Measurements from ENCODE around the gene PAQR5. TPM values are rescaled to one million over a fixed set of nuclear protein-coding genes. Genes with fewer than 3 reads are reported as not detected.

PAQR5 gene, protein sequence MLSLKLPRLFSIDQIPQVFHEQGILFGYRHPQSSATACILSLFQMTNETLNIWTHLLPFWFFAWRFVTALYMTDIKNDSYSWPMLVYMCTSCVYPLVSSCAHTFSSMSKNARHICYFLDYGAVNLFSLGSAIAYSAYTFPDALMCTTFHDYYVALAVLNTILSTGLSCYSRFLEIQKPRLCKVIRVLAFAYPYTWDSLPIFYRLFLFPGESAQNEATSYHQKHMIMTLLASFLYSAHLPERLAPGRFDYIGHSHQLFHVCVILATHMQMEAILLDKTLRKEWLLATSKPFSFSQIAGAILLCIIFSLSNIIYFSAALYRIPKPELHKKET
- total RNA-seq (10 to 100 TPM in 1 of 2 donors, 1 to 10 TPM in 1; 2.3 to 22.6 TPM), polyA plus RNA-seq (10 to 100 TPM in 1 of 2 donors, 1 to 10 TPM in 1; 9.2 to 11.8 TPM)
- long read RNA-seq, donor 1: 0 reads
- long read RNA-seq, donor 2: 0 reads
- long read RNA-seq, donor 3, full-length matches to known transcripts: 1 of 1 reads
- long read RNA-seq, donor 3, partial matches to known transcripts: 0 of 1 reads
- long read RNA-seq, donor 3, other reads (novel, unspliced or antisense): 0 of 1 reads
- long read RNA-seq, donor 4: 0 reads
- long read RNA-seq, donor 5, full-length matches to known transcripts: 1 of 1 reads
- long read RNA-seq, donor 5, partial matches to known transcripts: 0 of 1 reads
- long read RNA-seq, donor 5, other reads (novel, unspliced or antisense): 0 of 1 reads

DNA sequence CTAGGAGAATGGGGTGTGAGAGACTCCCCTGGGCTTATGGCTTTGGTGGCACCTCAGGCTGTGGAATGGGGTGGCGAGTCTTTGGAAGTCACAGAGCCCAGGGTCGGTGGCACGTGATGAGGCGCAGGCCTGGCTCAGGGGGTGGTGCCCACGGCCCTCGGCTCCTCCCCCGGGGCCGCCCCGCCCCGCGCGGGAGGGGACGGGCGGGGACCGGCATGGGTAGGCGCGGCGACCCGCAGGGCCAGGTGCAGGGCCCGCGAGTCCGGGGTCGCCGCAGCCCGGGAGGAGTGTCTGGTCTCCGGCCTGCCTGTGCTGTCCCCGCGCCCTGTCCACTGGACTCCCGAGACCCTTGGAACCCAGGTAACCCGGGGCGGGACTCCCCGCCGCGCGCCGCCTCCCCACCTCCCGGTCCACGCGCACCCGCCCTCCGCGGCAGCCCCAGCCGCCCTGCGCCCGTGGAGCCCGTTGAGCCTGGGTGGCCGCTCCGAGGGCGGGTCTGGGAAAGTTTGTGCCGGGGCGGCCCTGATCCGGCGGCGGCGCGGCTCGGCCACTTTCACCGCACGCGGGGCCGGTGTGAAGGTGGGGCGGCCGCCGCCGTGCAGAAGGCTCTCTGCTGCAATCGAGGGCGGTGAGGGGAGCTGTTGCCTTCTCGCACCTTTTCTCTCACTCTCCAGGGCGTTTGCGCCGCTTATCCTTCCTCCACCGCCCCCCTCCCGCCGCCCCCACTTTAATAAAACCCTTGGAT, at the start of gene PAQR5:
Gene PAQR5 (plus strand): TSS at position 216 of the 745 bp plus-strand sequence. CDS start 61,169 bp downstream, outside the sequence.
- DNase-seq: peak; percentile 64 to 79 (median 66)
- Histone ChIP-seq H3K4me1 (ENCODE audit: control insufficient read depth in 5 of 5, insufficient read depth in 5 of 5, low read length in 5 of 5) (peaks cover 0 to 11% (median 2%) of the 10 kb centered on the region in 5 donors), H3K36me3 (ENCODE audit: control insufficient read depth in 4 of 4, insufficient read depth in 4 of 4, low read length in 4 of 4) (no peaks in the 10 kb centered on the region), H3K9ac (ENCODE audit: insufficient read depth in 1 of 2, low read length in 2 of 2) (peak within 1 kb of the TSS in 1 of 2 donors; percentile 78), H3K27me3 (ENCODE audit: control insufficient read depth in 3 of 3, insufficient read depth in 3 of 3, low read length in 2 of 3) (peaks cover 0 to 3% (median 0%) of the 10 kb centered on the region in 3 donors), H3K9me3 (ENCODE audit: control insufficient read depth in 4 of 4, insufficient read depth in 3 of 4, low read length in 3 of 4) (no peaks in the 10 kb centered on the region), H3K4me3 (peak within 1 kb of the TSS; percentile 53), H3K27ac (ENCODE audit: low read depth in 1 of 2, low read length in 1 of 2) (peak within 1 kb of the TSS in 1 of 2 donors; percentile 71)
- WGBS, 2 donors: 1% methylated on average over 64 to 74 of the region's 74 CpGs
- TF ChIP-seq, protein P1, sequence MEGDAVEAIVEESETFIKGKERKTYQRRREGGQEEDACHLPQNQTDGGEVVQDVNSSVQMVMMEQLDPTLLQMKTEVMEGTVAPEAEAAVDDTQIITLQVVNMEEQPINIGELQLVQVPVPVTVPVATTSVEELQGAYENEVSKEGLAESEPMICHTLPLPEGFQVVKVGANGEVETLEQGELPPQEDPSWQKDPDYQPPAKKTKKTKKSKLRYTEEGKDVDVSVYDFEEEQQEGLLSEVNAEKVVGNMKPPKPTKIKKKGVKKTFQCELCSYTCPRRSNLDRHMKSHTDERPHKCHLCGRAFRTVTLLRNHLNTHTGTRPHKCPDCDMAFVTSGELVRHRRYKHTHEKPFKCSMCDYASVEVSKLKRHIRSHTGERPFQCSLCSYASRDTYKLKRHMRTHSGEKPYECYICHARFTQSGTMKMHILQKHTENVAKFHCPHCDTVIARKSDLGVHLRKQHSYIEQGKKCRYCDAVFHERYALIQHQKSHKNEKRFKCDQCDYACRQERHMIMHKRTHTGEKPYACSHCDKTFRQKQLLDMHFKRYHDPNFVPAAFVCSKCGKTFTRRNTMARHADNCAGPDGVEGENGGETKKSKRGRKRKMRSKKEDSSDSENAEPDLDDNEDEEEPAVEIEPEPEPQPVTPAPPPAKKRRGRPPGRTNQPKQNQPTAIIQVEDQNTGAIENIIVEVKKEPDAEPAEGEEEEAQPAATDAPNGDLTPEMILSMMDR (IDR thresholded peaks at IDR 0.05; ENCODE audit: control extremely low read depth, extremely low read depth): no peak
- ATAC-seq (ENCODE audit: insufficient read depth, low FRiP score): peak; percentile 87

DNA sequence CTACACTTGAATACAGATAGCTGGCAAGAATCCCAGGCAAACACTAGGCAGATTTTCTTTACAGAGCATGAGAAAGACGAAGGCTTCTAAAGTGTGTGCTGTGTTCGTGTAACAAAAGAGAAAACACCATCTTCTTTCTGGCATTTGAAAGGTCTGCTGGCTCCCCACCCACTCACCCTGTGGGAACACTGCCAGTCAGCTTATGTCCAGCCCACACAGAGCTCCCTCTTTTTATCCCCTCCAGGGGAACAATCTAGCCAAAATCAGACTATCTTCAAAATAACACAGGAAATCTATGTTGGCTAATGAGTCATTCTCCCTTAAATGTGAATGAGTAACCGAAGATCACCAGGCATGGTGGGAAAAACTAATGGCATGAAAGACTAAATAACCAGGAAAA, 45.6 kb upstream of the PAQR5 start:
- Histone ChIP-seq H3K4me3 (no peak overlapping the region), H3K36me3 (ENCODE audit: control insufficient read depth in 4 of 4, insufficient read depth in 4 of 4, low read length in 4 of 4) (peaks cover 0 to 7% (median 5%) of the 10 kb centered on the region in 4 donors), H3K9ac (ENCODE audit: insufficient read depth in 1 of 2, low read length in 2 of 2) (no peak overlapping the region), H3K27me3 (ENCODE audit: control insufficient read depth in 3 of 3, insufficient read depth in 3 of 3, low read length in 2 of 3) (no peaks in the 10 kb centered on the region), H3K9me3 (ENCODE audit: control insufficient read depth in 4 of 4, insufficient read depth in 3 of 4, low read length in 3 of 4) (no peaks in the 10 kb centered on the region), H3K27ac (ENCODE audit: low read depth in 1 of 2, low read length in 1 of 2) (no peak overlapping the region), H3K4me1 (ENCODE audit: control insufficient read depth in 5 of 5, insufficient read depth in 5 of 5, low read length in 5 of 5) (peaks cover 0 to 9% (median 2%) of the 10 kb centered on the region in 5 donors)
- TF ChIP-seq, protein P1 (IDR thresholded peaks at IDR 0.05; ENCODE audit: control extremely low read depth, extremely low read depth): no peak
- ATAC-seq (ENCODE audit: insufficient read depth, low FRiP score) (no peak), DNase-seq (peak in 2 of 3 donors; percentile 57 to 65)
- WGBS, 2 donors: 56 to 82% methylated on average over 3 of the region's 3 CpGs

DNA sequence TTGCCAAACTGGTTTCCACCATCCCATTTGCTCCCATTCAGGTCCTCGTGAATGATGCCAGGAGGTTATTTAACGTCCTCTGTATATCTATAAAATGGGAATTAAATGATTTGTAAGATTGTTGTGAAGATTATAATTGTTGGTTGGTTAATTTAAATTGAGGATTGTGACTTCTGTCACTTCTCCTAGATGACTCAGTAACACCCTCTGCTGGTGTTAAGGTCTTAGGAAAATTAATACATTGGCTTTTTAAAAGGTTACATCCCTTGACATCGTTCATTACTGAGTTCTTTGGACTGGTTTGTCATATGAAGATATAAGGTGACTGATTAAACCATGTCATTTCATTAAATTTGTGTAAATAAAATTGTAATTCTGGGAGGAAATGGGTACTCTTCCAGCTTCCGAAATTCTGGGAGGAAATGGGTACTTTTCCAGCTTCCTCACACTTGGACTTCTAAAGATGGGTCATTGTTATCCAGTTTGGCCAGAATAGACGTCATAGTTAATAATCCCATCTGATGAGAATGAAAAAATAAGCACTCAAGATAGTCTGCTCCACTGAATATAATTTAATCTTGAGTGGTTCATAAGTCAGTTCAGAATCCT, 33.3 kb upstream of the PAQR5 start:
- TF ChIP-seq, protein P1 (IDR thresholded peaks at IDR 0.05; ENCODE audit: control extremely low read depth, extremely low read depth): peak; percentile 9
- no peak for ATAC-seq (ENCODE audit: insufficient read depth, low FRiP score)

More for the DNA sequence above, 33.3 kb upstream of the PAQR5 start:
- H3K27me3 ChIP-seq (ENCODE audit: control insufficient read depth in 3 of 3, insufficient read depth in 3 of 3, low read length in 2 of 3): no peaks in the 10 kb centered on the region
- 42 to 52% methylated on average over 5 of the region's 5 CpGs for WGBS, 2 donors
- H3K9ac ChIP-seq (ENCODE audit: insufficient read depth in 1 of 2, low read length in 2 of 2): no peak overlapping the region
- H3K4me3 ChIP-seq: no peak overlapping the region
- DNase-seq: peak in 2 of 3 donors; percentile 55 to 59
- no peaks in the 10 kb centered on the region for H3K9me3 ChIP-seq (ENCODE audit: control insufficient read depth in 4 of 4, insufficient read depth in 3 of 4, low read length in 3 of 4)
- H3K36me3 ChIP-seq (ENCODE audit: control insufficient read depth in 4 of 4, insufficient read depth in 4 of 4, low read length in 4 of 4): peaks cover 0 to 14% (median 9%) of the 10 kb centered on the region in 4 donors
- H3K4me1 ChIP-seq (ENCODE audit: control insufficient read depth in 5 of 5, insufficient read depth in 5 of 5, low read length in 5 of 5): no peaks in the 10 kb centered on the region
- H3K27ac ChIP-seq (ENCODE audit: low read depth in 1 of 2, low read length in 1 of 2): no peak overlapping the region
